Natural killer cell treated with Interleukin-12 subunit alpha and Interleukin-12 subunit beta and Interleukin-15 and Interleukin-18, amount 100 ng/mL, for 72 hours (primary cell): Measurements from ENCODE around the gene WNT2B. TPM values are rescaled to one million over a fixed set of nuclear protein-coding genes. Genes with fewer than 3 reads are reported as not detected.
"Not testable (repeated sequence)": the region's sequence is repeated elsewhere in the genome, so short reads cannot be mapped to it uniquely, and the experiment has no call there.

Experiments
- ATAC-seq, 2 donors: fragments of 150-1000 bp; cut with Tn5 transposase in 1 of 2; sonication (Bioruptor Pico), chemical (Tn5 transposase) in 1 of 2; 2 replicates each; pipeline ENCODE4 v1.10.0; 2021
- DNase-seq: peaks from one replicate; pipeline ENCODE4 v3.0.0; 2022; ENCODE audit warnings: low spot score
- H3K27ac Mint-ChIP-seq, 2 donors: 1 replicate in 1 of 2; 2 replicates in 1 of 2; pipeline ENCODE4 v1.8.0; 2022; ENCODE audit warnings: mixed read lengths in 2 of 2, mild to moderate bottlenecking in 1 of 2, moderate library complexity in 1 of 2
- H3K27me3 Mint-ChIP-seq, 2 donors: 1 replicate in 1 of 2; 2 replicates in 1 of 2; pipeline ENCODE4 v1.8.0; 2022; ENCODE audit warnings: mixed read lengths in 2 of 2
- H3K36me3 Mint-ChIP-seq: one replicate; pipeline ENCODE4 v1.8.0; 2022; ENCODE audit warnings: mixed read lengths
- H3K4me1 Mint-ChIP-seq, 2 donors: 1 replicate in 1 of 2; 2 replicates in 1 of 2; pipeline ENCODE4 v1.8.0; 2022; ENCODE audit warnings: low read depth in 2 of 2, mixed read lengths in 2 of 2, mild to moderate bottlenecking in 1 of 2
- H3K4me3 Mint-ChIP-seq: one replicate; pipeline ENCODE4 v1.8.0; 2022; ENCODE audit warnings: mixed read lengths
- H3K9me3 Mint-ChIP-seq: 2 replicates; pipeline ENCODE4 v1.8.0; 2022; ENCODE audit warnings: mixed read lengths
- total RNA-seq, 2 donors: library from RNA; stranded (reverse); gene quantifications; one replicate each; pipeline ENCODE4 v1.2.3, GENCODE V29; 2022

Gene WNT2B
- total RNA-seq = under 1 TPM; 0.14 to 0.86 TPM

DNA sequence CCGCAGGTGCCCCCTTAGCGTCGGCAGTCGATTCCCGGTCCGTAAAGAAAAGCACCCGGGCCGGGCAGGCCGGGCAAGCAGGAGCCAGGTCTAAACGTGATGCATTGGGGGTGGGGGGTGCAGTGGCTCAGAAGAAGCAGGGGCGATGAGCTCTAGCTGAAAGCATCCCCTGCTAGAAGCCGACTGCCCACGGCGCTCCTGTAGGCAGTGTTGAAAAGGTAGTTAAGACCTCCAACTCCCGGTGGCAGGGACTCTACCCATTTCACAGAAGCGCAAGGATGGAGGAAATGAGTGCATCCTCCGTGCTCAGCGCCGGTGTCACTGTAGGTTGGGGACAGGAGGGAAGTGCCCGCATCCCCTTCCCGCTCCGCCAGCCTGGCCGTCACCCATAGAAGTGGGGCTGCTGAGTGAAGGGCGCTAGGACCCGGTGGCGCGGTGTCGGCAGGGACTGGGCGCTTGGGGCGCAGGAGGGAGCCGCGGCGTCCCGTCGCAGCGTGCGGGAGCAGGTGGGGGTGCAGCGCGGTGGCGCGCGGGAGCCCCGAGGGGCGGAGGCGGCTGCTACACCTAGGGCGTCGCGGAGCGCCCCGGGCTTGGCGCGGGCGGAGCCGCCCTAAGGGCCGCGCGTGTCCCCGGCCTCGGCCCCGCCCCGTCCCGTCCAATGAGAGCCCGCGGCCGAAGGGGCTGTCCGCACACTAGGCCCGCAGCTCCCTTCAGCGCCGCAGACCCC, at the start of gene WNT2B:
TSS of gene WNT2B (plus strand) at position 688 of the 727 bp plus-strand sequence. CDS start 298 bp downstream, outside the sequence.
- Mint-ChIP-seq H3K4me1 (peaks cover 0 to 12% of the 10 kb centered on the region in 2 donors), H3K27me3 (peaks cover 28 to 39% of the 10 kb centered on the region in 2 donors)

GRCh38 chr1:112460615-112461014, 48.1 kb upstream of the WNT2B start:
- Mint-ChIP-seq H3K27ac (no peak overlapping the region), H3K9me3 (no peaks in the 10 kb centered on the region), H3K27me3 (peaks cover 24 to 27% of the 10 kb centered on the region in 2 donors), H3K4me1 (peaks cover 0 to 4% of the 10 kb centered on the region in 2 donors), H3K4me3 (no peak overlapping the region), H3K36me3 (no peaks in the 10 kb centered on the region)
- ATAC-seq (no peak), DNase-seq (no peak)

More for the DNA sequence above, at the start of gene WNT2B:
- DNase-seq (no peak), ATAC-seq (peak; percentile 72 to 79)
- Mint-ChIP-seq H3K36me3 (no peaks in the 10 kb centered on the region), H3K27ac (no peak within 1 kb of the TSS), H3K9me3 (no peaks in the 10 kb centered on the region), H3K4me3 (peak within 1 kb of the TSS; percentile 72)

GRCh38 chr1:112461200-112461871, 47.4 kb upstream of the WNT2B start:
- H3K27ac Mint-ChIP-seq = no peak overlapping the region
- H3K27me3 Mint-ChIP-seq = peaks cover 24 to 27% of the 10 kb centered on the region in 2 donors

DNA sequence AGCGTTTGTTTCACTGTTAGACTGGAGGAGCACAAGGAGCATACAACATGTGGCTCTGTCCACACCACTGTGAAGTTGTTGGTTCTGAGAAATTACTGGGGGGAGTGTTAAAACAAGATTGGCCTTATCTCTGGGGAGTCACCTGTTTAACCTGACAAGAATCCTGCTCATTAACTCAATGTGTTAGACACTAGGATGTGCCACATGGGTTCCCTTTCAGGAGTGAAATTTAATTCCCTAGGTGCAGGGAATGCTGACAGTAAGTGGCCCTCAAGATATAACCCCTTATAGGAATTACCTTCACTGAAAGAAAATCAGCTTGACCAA, 45.8 kb upstream of the WNT2B start:
- H3K9me3 Mint-ChIP-seq = no peaks in the 10 kb centered on the region
- H3K27me3 Mint-ChIP-seq = peaks cover 25 to 32% of the 10 kb centered on the region in 2 donors
- no peak overlapping the region for H3K4me3 Mint-ChIP-seq
- ATAC-seq = no peak
- H3K36me3 Mint-ChIP-seq = no peaks in the 10 kb centered on the region
- no peak for DNase-seq
- no peak overlapping the region for H3K27ac Mint-ChIP-seq
- H3K4me1 Mint-ChIP-seq = peaks cover 6 to 12% of the 10 kb centered on the region in 2 donors

More at GRCh38 chr1:112461200-112461871, 47.4 kb upstream of the WNT2B start:
- peaks cover 3 to 12% of the 10 kb centered on the region in 2 donors for H3K4me1 Mint-ChIP-seq
- ATAC-seq = no peak
- no peak for DNase-seq
- H3K4me3 Mint-ChIP-seq = no peak overlapping the region
- no peaks in the 10 kb centered on the region for H3K36me3 Mint-ChIP-seq
- no peaks in the 10 kb centered on the region for H3K9me3 Mint-ChIP-seq

DNA sequence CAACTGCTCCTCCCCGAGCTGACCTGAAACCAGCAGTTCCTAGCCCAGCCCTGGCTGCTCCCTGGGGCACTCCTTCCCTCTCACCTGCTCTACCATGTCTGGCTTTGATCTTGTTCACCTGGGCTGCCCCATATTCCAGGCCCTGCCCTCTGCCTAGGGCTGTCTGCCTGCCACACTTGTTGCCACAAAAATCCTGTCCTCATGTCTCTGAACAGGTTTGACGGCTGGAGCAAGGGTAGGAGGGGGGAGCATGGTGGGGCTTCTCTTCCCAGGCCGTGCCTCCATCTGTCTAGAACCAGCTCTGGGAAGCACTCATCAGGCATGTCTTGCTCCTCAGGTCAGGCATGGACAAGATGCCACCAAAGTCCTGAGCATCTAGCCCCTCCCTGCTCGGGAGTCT, 44.3 kb upstream of the WNT2B start:
- Mint-ChIP-seq H3K36me3 (no peaks in the 10 kb centered on the region), H3K4me3 (no peak overlapping the region), H3K9me3 (no peaks in the 10 kb centered on the region), H3K4me1 (peaks cover 6 to 12% of the 10 kb centered on the region in 2 donors), H3K27ac (no peak overlapping the region), H3K27me3 (peaks cover 31 to 46% of the 10 kb centered on the region in 2 donors)
- DNase-seq = no peak
- ATAC-seq = no peak

DNA sequence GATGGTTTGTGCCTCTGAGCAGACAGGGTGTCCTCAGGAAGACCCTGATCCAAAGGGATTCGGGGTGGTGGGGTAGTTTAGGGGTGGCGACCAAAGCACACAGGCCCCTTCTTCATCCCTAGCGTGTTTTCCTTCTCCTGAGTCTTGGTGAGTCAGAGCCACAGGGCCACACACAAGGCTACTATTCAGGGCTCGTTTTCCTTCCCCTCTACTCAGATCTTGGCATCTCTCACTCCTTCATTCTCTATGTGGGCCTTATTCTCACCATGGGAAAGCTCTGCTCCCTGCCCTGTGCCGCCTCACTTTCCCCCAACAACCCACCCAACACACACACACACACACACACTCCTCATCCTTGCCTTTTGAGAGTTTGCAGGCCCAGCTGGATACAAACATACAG, 43.6 kb upstream of the WNT2B start:
- no peak for ATAC-seq
- peaks cover 6 to 12% of the 10 kb centered on the region in 2 donors for H3K4me1 Mint-ChIP-seq
- no peaks in the 10 kb centered on the region for H3K9me3 Mint-ChIP-seq
- H3K27ac Mint-ChIP-seq = no peak overlapping the region
- H3K4me3 Mint-ChIP-seq = no peak overlapping the region
- peaks cover 30 to 51% of the 10 kb centered on the region in 2 donors for H3K27me3 Mint-ChIP-seq
- no peak for DNase-seq
- H3K36me3 Mint-ChIP-seq = no peaks in the 10 kb centered on the region

DNA sequence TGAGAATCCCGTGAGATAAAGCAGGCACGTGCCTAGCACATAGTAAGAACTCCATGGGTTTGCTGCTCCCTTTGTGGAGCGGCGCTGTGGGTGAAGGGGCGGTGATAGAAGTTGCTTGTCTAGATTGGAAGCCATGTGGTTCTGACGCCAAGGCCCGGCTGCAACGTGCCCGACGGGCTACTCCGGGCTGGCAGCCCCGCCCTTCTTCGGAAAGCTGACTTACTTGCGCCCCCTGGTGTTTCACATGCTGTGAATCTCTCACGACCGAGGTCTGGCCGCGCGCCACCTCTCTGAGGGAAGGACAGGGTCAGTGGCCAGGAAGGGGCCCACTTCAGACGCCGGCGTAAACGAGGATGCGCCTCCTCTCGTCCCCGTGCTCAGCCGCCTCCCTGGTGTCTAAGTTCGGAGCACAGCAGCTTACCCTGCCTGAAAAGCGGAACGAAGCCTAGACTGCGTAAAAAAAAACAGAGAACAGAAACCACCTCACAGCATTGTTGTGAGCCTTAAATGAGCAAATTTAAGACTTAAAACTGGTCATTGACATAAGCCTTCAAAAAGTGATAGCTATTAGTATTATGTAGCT, 42.6 kb upstream of the WNT2B start:
- no peak overlapping the region for H3K27ac Mint-ChIP-seq
- peaks cover 34 to 52% of the 10 kb centered on the region in 2 donors for H3K27me3 Mint-ChIP-seq
- DNase-seq = peak; percentile 84
- no peaks in the 10 kb centered on the region for H3K36me3 Mint-ChIP-seq
- no peaks in the 10 kb centered on the region for H3K9me3 Mint-ChIP-seq
- H3K4me1 Mint-ChIP-seq = peaks cover 6 to 12% of the 10 kb centered on the region in 2 donors
- H3K4me3 Mint-ChIP-seq = peak overlapping the region; percentile 78
- ATAC-seq = peak; percentile 92 to 94

DNA sequence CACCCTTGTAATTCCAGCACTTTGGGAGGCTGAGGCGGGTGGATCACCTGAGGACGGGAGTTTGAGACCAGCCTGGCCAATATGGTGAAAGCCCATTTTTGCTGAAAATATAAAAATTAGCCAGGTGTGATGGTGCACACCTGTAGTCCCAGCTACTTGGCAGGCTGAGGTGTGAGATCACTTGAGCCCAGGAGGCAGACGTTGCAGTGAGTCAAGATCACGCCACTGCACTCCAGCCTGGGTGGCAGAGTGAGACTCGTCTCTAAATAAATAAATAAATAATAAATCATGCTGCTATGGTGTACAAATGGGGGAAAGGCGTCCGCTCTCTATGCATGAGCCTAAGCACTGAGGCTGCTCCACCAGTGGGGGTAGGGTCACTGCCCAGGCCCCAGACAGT, 38.4 kb upstream of the WNT2B start:
- H3K36me3 Mint-ChIP-seq, ATAC-seq, DNase-seq, H3K9me3 Mint-ChIP-seq, H3K4me3 Mint-ChIP-seq, H3K27ac Mint-ChIP-seq: not testable (repeated sequence)
- Mint-ChIP-seq H3K27me3 (peaks cover 44 to 57% of the 10 kb centered on the region in 2 donors), H3K4me1 (peaks cover 6 to 11% of the 10 kb centered on the region in 2 donors)

- Mint-ChIP-seq H3K4me3 (no peak overlapping the region), H3K4me1 (peaks cover 4 to 6% of the 10 kb centered on the region in 2 donors), H3K9me3 (no peaks in the 10 kb centered on the region), H3K27ac (no peak overlapping the region), H3K36me3 (peaks cover 6% of the 10 kb centered on the region), H3K27me3 (peaks cover 42 to 59% of the 10 kb centered on the region in 2 donors)
- DNase-seq = no peak
- ATAC-seq = no peak
These were observed 37.8 kb upstream of the WNT2B start for GRCh38 chr1:112470966-112471365.

GRCh38 chr1:112472142-112472541, 36.6 kb upstream of the WNT2B start:
- H3K4me3 Mint-ChIP-seq = no peak overlapping the region
- no peak for ATAC-seq

GRCh38 chr1:112477550-112477949, 31.2 kb upstream of the WNT2B start:
- H3K4me3 Mint-ChIP-seq = no peak overlapping the region
- H3K36me3 Mint-ChIP-seq = peaks cover 25% of the 10 kb centered on the region
- no peaks in the 10 kb centered on the region for H3K4me1 Mint-ChIP-seq
- no peak for DNase-seq
- no peak for ATAC-seq
- H3K27me3 Mint-ChIP-seq = peaks cover 20 to 48% of the 10 kb centered on the region in 2 donors
- H3K27ac Mint-ChIP-seq = no peak overlapping the region
- H3K9me3 Mint-ChIP-seq = peaks cover 8% of the 10 kb centered on the region

More at GRCh38 chr1:112472142-112472541, 36.6 kb upstream of the WNT2B start:
- H3K9me3 Mint-ChIP-seq = peaks cover 4% of the 10 kb centered on the region
- no peak for DNase-seq
- no peak overlapping the region for H3K27ac Mint-ChIP-seq
- peaks cover 11% of the 10 kb centered on the region for H3K36me3 Mint-ChIP-seq
- H3K27me3 Mint-ChIP-seq = peaks cover 36 to 62% of the 10 kb centered on the region in 2 donors
- H3K4me1 Mint-ChIP-seq = no peaks in the 10 kb centered on the region

DNA sequence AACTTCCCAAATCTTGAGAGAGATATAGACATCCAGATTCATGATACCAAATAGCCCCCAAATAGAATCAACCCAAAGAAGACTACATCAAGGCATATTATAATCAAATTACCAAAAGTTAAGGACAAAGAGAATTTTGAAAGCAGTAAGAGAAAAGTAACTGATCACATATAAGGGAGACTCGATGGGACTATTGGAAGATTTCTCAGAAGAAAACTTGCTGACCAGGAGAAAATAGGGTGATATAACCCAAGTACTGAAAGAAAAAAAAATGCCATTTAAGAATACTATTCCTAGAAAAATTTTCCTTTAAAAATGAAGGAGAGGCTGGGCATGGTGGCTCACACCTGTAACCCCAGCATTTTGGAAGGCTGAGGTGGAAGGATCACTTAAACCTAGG, 30.5 kb upstream of the WNT2B start:
- Mint-ChIP-seq H3K36me3 (peaks cover 25% of the 10 kb centered on the region), H3K4me1 (no peaks in the 10 kb centered on the region)
- no peak for ATAC-seq

DNA sequence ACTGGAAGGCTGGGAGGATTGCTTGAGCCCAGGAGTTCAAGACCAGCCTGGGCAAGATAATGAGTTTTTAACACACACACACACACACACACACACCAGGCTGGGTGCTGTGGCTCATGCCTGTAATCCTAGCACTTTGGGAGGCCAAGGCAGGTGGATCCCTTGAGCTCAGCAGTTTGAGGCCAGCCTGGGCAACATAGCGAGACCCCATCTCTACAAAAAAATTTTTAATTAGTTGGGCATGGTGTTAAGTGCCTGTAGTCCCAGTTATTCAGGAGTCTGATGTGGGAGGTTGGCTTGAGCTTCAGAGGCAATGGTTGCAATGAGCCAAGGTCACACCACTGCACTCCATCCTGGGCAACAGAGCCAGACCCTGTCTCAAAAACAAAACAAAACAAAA, 22.7 kb upstream of the WNT2B start:
- not testable (repeated sequence) for H3K27ac Mint-ChIP-seq, DNase-seq, H3K4me3 Mint-ChIP-seq, H3K36me3 Mint-ChIP-seq, ATAC-seq, H3K9me3 Mint-ChIP-seq, H3K4me1 Mint-ChIP-seq
- H3K27me3 Mint-ChIP-seq = peaks cover 11 to 20% of the 10 kb centered on the region in 2 donors

More for the DNA sequence above, 30.5 kb upstream of the WNT2B start:
- no peak overlapping the region for H3K27ac Mint-ChIP-seq
- peaks cover 8% of the 10 kb centered on the region for H3K9me3 Mint-ChIP-seq
- peaks cover 16 to 49% of the 10 kb centered on the region in 2 donors for H3K27me3 Mint-ChIP-seq
- no peak for DNase-seq
- no peak overlapping the region for H3K4me3 Mint-ChIP-seq

- DNase-seq, H3K27ac Mint-ChIP-seq, ATAC-seq, H3K4me3 Mint-ChIP-seq, H3K9me3 Mint-ChIP-seq, H3K36me3 Mint-ChIP-seq, H3K4me1 Mint-ChIP-seq: not testable (repeated sequence)
- H3K27me3 Mint-ChIP-seq = peaks cover 17 to 20% of the 10 kb centered on the region in 2 donors
These were observed 21.1 kb upstream of the WNT2B start for GRCh38 chr1:112487686-112488085.
